Smooth muscle cell (in vitro differentiated cells): Measurements from ENCODE around the gene TMEM45A. TPM values are rescaled to one million over a fixed set of nuclear protein-coding genes. Genes with fewer than 3 reads are reported as not detected.
A peak's percentile ranks its signal among the peaks of the same experiment; 100 is the strongest.

Source experiments
- DNase-seq: peaks from one replicate; lab custom pipeline; 2025; ENCODE audit not compliant: unreplicated experiment; lab: John Stamatoyannopoulos, UW
- H2AFZ ChIP-seq: fragments of 200-600 bp; sonication (generic); 2 replicates; pipeline ENCODE4 v1.6.0; 2016; ENCODE audit warnings: antibody characterized with exemption, low read depth, mild to moderate bottlenecking
- H3F3A ChIP-seq: fragments of 200-600 bp; sonication (generic); 2 replicates; pipeline ENCODE4 v1.6.0; 2017; ENCODE audit warnings: antibody characterized with exemption, low read depth
- H3K27ac ChIP-seq: fragments of 200-600 bp; sonication (generic); 2 replicates; pipeline ENCODE4 v1.5.1; 2016; ENCODE audit warnings: low read depth, mild to moderate bottlenecking
- H3K27me3 ChIP-seq: fragments of 200-600 bp; sonication (generic); 2 replicates; pipeline ENCODE4 v1.6.1; 2016; ENCODE audit warnings: low read depth, mild to moderate bottlenecking
- H3K36me3 ChIP-seq: fragments of 200-600 bp; sonication (generic); 2 replicates; pipeline ENCODE4 v1.5.1; 2016; ENCODE audit warnings: low read depth
- H3K4me1 ChIP-seq: fragments of 200-600 bp; sonication (generic); 2 replicates; pipeline ENCODE4 v1.5.1; 2016; ENCODE audit warnings: low read depth
- H3K4me2 ChIP-seq: fragments of 200-600 bp; sonication (generic); 2 replicates; pipeline ENCODE4 v1.6.0; 2016; ENCODE audit warnings: mild to moderate bottlenecking
- H3K4me3 ChIP-seq: fragments of 200-600 bp; sonication (generic); 2 replicates; pipeline ENCODE4 v1.5.1; 2016; ENCODE audit warnings: mild to moderate bottlenecking
- H3K79me2 ChIP-seq: fragments of 200-600 bp; sonication (generic); 2 replicates; pipeline ENCODE4 v1.6.0; 2016; ENCODE audit warnings: low read depth, mild to moderate bottlenecking
- H3K9ac ChIP-seq: fragments of 200-600 bp; sonication (generic); 2 replicates; pipeline ENCODE4 v1.6.0; 2016; ENCODE audit warnings: low read depth
- H3K9me3 ChIP-seq: fragments of 200-600 bp; sonication (generic); replicated peaks from 2 replicates; pipeline ENCODE4 v1.5.1; 2016; ENCODE audit warnings: low read depth
- H4K20me1 ChIP-seq: fragments of 200-600 bp; sonication (generic); 2 replicates; pipeline ENCODE4 v1.6.0; 2016; ENCODE audit warnings: low read depth
- WGBS: methylation state at CpG from one replicate; pipeline ENCODE4 v1.1.7; 2016; ENCODE audit warnings: low lambda C conversion rate; 5-methylcytosine and 5-hydroxymethylcytosine counted together
- polyA plus RNA-seq: library from polyadenylated mRNA; unstranded; fragments of >200 nt; fragmentation: Nextera tagmentation; extraction: Ambion mirVana; gene quantifications from 2 replicates; pipeline ENCODE4 v1.2.1, GENCODE V29; 2016
- total RNA-seq: library from RNA; depleted of rRNA; stranded (reverse); fragments of >200 nt; gene quantifications from 2 replicates; pipeline ENCODE4 v1.2.3, GENCODE V29; 2014
- TF ChIP-seq, protein P1 (sequence below): fragments of 200-600 bp; sonication (generic); IDR thresholded peaks from 2 replicates; pipeline ENCODE4 v1.5.1; 2017; ENCODE audit warnings: borderline replicate concordance, mild to moderate bottlenecking, antibody characterized with exemption; ENCODE audit not compliant: insufficient read depth, poor library complexity, severe bottlenecking

The TMEM45A gene
- total and polyA plus RNA-seq, 2 experiments from 2014 or later = 209 to 280 TPM

- Histone ChIP-seq H3K9ac (no peak overlapping the region), H3K27ac (no peak overlapping the region)
- DNase-seq = no peak
Observed at GRCh38 chr3:100603469-100603868, 111.0 kb downstream of the TMEM45A start.

GRCh38 chr3:100605358-100605757 lies 112.9 kb downstream of the TMEM45A start:
- Histone ChIP-seq H3K27ac (no peak overlapping the region), H3K79me2 (no peaks in the 10 kb centered on the region), H3K9me3 (no peaks in the 10 kb centered on the region), H3F3A (no peaks in the 10 kb centered on the region), H3K4me3 (no peak overlapping the region), H2AFZ (no peak overlapping the region), H3K4me1 (no peaks in the 10 kb centered on the region), H4K20me1 (no peaks in the 10 kb centered on the region), H3K9ac (no peak overlapping the region), H3K27me3 (no peaks in the 10 kb centered on the region), H3K4me2 (no peak overlapping the region), H3K36me3 (no peaks in the 10 kb centered on the region)
- DNase-seq = no peak
- TF ChIP-seq, protein P1, sequence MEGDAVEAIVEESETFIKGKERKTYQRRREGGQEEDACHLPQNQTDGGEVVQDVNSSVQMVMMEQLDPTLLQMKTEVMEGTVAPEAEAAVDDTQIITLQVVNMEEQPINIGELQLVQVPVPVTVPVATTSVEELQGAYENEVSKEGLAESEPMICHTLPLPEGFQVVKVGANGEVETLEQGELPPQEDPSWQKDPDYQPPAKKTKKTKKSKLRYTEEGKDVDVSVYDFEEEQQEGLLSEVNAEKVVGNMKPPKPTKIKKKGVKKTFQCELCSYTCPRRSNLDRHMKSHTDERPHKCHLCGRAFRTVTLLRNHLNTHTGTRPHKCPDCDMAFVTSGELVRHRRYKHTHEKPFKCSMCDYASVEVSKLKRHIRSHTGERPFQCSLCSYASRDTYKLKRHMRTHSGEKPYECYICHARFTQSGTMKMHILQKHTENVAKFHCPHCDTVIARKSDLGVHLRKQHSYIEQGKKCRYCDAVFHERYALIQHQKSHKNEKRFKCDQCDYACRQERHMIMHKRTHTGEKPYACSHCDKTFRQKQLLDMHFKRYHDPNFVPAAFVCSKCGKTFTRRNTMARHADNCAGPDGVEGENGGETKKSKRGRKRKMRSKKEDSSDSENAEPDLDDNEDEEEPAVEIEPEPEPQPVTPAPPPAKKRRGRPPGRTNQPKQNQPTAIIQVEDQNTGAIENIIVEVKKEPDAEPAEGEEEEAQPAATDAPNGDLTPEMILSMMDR = no peak
- WGBS = 87% methylated on average over 8 of the region's 8 CpGs

More at GRCh38 chr3:100603469-100603868, 111.0 kb downstream of the TMEM45A start:
- Histone ChIP-seq H3K9me3 (no peaks in the 10 kb centered on the region), H2AFZ (no peak overlapping the region), H3F3A (no peaks in the 10 kb centered on the region), H3K79me2 (no peaks in the 10 kb centered on the region), H3K4me1 (no peaks in the 10 kb centered on the region), H3K4me3 (no peak overlapping the region), H3K27me3 (no peaks in the 10 kb centered on the region), H4K20me1 (no peaks in the 10 kb centered on the region), H3K4me2 (no peak overlapping the region), H3K36me3 (no peaks in the 10 kb centered on the region)
- TF ChIP-seq, protein P1 = no peak
- 70% methylated on average over 5 of the region's 5 CpGs for WGBS

GRCh38 chr3:100606894-100607512 lies 114.6 kb downstream of the TMEM45A start:
- H3F3A ChIP-seq = no peaks in the 10 kb centered on the region
- no peak overlapping the region for H3K27ac ChIP-seq
- no peak overlapping the region for H3K9ac ChIP-seq
- H3K9me3 ChIP-seq = no peaks in the 10 kb centered on the region
- H3K4me2 ChIP-seq = no peak overlapping the region
- H3K4me3 ChIP-seq = no peak overlapping the region
- no peaks in the 10 kb centered on the region for H4K20me1 ChIP-seq
- TF ChIP-seq, protein P1 = no peak
- H3K79me2 ChIP-seq = no peaks in the 10 kb centered on the region
- no peak overlapping the region for H2AFZ ChIP-seq
- H3K27me3 ChIP-seq = peaks cover 3% of the 10 kb centered on the region
- DNase-seq = no peak
- H3K36me3 ChIP-seq = no peaks in the 10 kb centered on the region
- H3K4me1 ChIP-seq = no peaks in the 10 kb centered on the region

GRCh38 chr3:100609305-100609704 lies 116.9 kb downstream of the TMEM45A start, which contains the start of gene ADGRG7:
Gene ADGRG7, plus strand, starts transcription at chr3:100609601. Its CDS starts 256 bp downstream, at chr3:100609857.
- no peaks in the 10 kb centered on the region for H4K20me1 ChIP-seq
- H3K27me3 ChIP-seq = peaks cover 3% of the 10 kb centered on the region
- no peak within 1 kb of the TSS for H3K9ac ChIP-seq
- H3K79me2 ChIP-seq = no peaks in the 10 kb centered on the region
- TF ChIP-seq, protein P1 = no peak
- H2AFZ ChIP-seq = no peak within 1 kb of the TSS
- no peak within 1 kb of the TSS for H3K4me2 ChIP-seq
- no peaks in the 10 kb centered on the region for H3K36me3 ChIP-seq
- H3K9me3 ChIP-seq = no peaks in the 10 kb centered on the region
- no peak within 1 kb of the TSS for H3K27ac ChIP-seq
- no peaks in the 10 kb centered on the region for H3F3A ChIP-seq
- 100% methylated on average over 2 of the region's 2 CpGs for WGBS
- H3K4me3 ChIP-seq = peak within 1 kb of the TSS; percentile 34
- no peak for DNase-seq
- no peaks in the 10 kb centered on the region for H3K4me1 ChIP-seq
